Measurements from ENCODE around the gene PRDM2. TPM values are rescaled to one million over a fixed set of nuclear protein-coding genes. Genes with fewer than 3 reads are reported as not detected.
A peak's percentile ranks its signal among the peaks of the same experiment; 100 is the strongest.

PRDM2 gene
- total and polyA plus RNA-seq, 2 of the 13 experiments (the other 11 are each of a cell fraction or from before 2014, with no cell fraction given) = 4.0 to 6.5 TPM

- TF ChIP-seq RNF2 (conservative IDR thresholded peaks at IDR 0.05; ENCODE audit: low read depth) (peak; percentile 78), GMEB1 (CRISPR knock-in tag; IDR thresholded peaks at IDR 0.05; ENCODE audit: borderline replicate concordance) (peak; percentile 70), MBNL3 (CRISPR knock-in tag; conservative IDR thresholded peaks at IDR 0.05) (no peak), REXO4 (CRISPR knock-in tag; IDR thresholded peaks at IDR 0.05; ENCODE audit: borderline replicate concordance) (no peak), ETS1 (CRISPR knock-in tag; IDR thresholded peaks at IDR 0.05) (no peak), HNRNPLL (IDR thresholded peaks at IDR 0.05; ENCODE audit: low read depth, low read length, poor library complexity, severe bottlenecking) (peak; percentile 26), ZNF687 (CRISPR knock-in tag; IDR thresholded peaks at IDR 0.05) (peak; percentile 57), KDM3A (CRISPR knock-in tag; IDR thresholded peaks at IDR 0.05; ENCODE audit: low read depth) (no peak), EP300 (IDR thresholded peaks at IDR 0.05; ENCODE audit: low read depth in 2 of 2, low read length in 2 of 2) (no peak), EP300 (CRISPR knock-in tag; IDR thresholded peaks at IDR 0.05; ENCODE audit: borderline replicate concordance) (no peak), PATZ1 (CRISPR knock-in tag; IDR thresholded peaks at IDR 0.05) (0 out of 2 replicates have a peak, but pooled peaks have one; percentile 25), UBTF (CRISPR knock-in tag; IDR thresholded peaks at IDR 0.05) (0 out of 2 replicates have a peak, but pooled peaks have one; percentile 18), TFDP2 (CRISPR knock-in tag; IDR thresholded peaks at IDR 0.05) (no peak), POLR2AphosphoS5 (IDR thresholded peaks at IDR 0.05; ENCODE audit: low read depth, low read length) (peak; percentile 73)
These were observed 48.9 kb downstream of the PRDM2 start (continued) for GRCh38 chr1:13748610-13749505.

All from HepG2 (cell line).